GM18508 (cell line): ENCODE measurements around the gene TAOK1.

ENCODE experiments used
- ATAC-seq: cut with Tn5 transposase; IDR thresholded peaks from one replicate; pipeline ENCODE4 v1.9.1; 2021; ENCODE audit warnings: moderate number of reproducible peaks; ENCODE audit not compliant: insufficient read depth, unreplicated experiment

Gene TAOK1

DNA sequence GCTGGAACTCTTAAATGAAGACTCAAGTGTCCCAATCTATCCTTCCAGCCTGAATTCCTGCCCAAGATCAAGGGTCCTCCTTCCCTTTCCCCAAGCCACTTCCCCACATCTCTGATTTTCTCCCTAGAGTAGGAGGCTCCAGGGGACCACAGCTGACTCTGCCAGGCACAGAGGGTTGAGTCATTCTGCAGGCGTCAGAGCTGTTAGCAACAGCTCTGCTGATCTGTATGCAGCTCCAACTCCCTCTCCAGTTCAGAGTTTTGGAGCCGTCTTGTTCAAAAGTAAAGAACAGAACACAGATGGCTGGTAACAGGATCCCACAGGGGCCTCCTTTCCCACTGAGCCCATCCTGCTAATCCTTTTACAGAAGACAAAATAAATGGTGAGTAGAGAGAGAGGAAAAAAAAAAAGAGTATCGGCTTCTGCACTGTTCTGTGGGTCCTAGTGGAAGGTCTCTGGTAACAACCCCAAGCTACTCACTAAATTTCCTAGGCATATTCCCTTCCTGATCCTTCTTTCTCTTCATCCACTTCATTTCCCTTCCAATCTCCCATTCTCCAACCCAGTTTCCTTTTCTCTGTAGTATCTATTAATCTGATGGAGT lies 13.4 kb upstream of the TAOK1 start:
- ATAC-seq: no peak

DNA sequence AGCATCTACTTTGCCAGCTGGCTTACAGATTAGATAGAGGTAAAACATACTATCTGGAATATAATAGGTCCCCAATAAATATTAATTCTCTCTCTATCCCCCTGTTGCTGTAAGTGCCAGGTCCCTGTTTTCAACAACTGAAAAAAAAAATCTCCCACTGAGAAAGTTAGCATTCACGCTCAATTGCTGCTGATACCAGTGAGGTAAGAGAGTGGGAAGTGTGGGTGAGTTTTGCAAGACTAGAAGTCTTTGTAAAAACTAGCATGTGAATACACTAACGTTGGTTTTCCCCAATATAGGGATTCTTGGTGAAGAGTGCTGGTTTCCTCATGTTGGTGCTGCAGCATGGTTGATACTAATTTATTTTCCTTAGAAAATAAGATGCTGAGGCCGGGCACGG lies 11.7 kb upstream of the TAOK1 start:
- no peak for ATAC-seq

- ATAC-seq: no peak
Observed at GRCh38 chr17:29379084-29379991, 10.8 kb upstream of the TAOK1 start.

DNA sequence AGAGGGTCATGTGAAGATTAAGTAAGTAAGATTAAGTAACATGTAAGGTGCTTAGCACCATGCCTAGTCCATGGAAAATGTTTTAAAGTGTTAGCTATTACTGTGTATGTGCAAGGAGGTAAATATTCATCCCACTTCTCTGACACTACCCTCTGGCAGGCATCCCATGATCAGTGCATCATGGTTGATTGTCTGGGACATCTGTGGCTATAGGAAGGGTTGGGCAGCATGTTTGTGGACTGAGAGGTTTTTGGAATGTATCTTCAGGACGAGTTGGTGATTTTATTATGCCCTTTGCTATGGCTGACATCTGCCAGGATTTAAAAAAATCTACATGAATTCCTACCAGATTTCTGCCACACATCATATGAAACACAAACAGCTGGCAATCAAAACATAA lies 6.5 kb upstream of the TAOK1 start:
- no peak for ATAC-seq

DNA sequence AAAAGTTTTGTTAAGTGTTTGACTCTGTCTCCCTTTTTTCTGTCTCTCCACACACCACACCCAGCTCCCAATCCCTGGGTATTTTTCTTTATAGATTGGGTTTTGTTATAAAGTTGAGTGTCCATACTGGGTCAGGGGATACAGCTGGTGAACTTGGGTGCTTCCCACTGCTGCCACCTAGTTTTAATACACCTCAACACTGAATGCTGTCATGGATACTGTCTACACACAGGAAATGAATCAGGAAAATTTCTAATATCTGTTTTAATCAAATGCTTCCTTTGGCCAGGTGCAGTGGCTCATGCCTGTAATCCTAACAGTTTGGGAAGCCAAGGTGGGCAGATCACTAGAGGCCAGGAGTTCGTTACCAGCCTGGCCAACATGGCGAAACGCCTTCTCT lies 5.3 kb upstream of the TAOK1 start:
- no peak for ATAC-seq

DNA sequence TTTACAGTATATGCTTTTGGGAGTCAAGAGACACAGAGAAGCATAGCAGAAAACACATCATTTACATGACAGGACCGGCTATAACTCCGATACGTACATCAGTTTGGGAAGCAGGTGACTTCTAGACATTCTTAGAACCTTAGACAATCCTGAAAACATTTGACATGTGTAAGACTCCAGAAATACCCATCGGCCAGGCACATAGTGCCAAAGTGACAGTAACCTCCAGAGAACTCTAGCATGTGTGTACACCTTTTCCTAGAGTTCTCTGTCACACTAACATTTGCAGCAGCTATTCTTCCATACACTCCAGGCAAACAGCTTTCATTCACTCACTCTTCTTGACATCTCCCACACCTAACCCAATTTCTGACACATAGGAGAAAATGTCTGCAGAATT lies 3.4 kb upstream of the TAOK1 start:
- ATAC-seq: no peak

DNA sequence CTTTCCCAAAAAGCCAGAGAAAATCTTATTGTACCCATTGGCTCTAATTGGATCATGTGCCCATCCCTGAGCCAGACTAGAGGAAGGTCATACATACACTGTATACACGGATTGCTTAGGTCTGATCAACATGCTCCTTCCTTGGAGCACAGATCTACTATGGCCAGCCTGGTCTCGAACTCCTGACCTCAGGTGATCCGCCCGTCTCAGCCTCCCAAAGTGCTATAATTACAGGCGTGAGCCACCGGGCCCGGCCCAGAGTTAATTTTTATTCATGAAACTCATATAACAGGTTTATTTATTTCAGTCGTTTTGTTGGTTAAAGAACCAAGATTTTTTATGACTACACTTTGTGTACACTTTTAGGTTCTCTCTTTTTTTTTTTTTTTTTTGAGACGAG lies 1.2 kb upstream of the TAOK1 start:
- ATAC-seq: no peak

DNA sequence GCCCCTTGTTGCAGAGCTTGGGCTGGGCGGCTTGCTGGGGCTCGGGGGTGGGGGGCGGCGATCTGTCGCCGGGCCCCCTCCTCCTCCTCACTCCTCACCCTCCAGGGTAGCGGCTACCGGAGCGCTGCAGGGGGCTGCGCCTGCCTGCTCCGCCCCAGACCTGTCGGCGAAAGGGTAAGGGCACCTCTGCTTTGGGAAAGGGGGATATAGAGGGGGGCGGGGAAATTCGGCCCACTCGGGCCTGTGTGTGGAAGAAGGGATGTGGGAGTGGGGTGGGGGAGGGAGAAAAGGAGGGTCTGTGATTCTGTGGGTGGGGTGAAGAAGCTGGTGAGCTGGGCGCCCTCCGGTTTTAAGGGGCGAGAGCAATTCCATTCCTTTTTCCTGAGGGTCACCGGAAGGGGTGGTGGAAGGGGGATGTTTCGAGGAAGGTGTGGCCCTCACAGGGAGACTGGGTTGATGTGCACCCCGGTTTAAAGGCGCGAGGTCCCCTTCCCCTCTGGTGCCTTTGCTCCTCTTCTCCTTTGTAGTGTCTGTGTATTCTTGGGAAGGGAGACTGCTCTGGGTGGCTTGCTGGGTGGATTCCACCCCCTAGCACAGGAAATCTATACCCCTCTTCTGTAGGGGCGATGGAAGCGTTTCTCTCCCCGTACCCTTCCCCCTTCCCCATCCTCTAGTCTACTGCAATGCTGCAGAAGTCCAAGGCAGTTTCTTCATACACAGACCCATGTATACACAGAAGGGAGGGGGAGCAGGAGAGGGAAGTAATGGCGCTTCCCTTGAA lies 878 bp downstream of the TAOK1 start:
- no peak for ATAC-seq

GRCh38 chr17:29393436-29393835 lies 3.3 kb downstream of the TAOK1 start:
- no peak for ATAC-seq

DNA sequence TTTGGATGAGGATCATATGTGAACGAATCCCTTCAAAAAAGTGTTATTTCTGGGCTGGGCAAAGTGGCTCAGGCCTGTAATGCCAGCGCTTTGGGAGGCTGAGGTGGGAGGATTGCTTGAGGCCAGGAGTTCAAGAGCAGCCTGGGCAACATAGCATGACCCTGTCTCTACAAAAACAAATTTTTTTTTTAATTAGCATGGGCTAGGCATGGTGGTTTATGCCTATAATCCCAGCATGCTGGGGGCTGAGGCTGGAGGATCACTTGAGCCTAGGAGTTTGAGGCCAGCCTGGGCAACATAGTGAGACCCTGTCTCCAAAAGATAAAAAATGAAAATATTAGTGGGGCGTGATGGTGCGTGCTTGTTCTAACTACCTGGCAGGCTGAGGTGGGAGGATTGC lies 4.6 kb downstream of the TAOK1 start:
- no peak for ATAC-seq

DNA sequence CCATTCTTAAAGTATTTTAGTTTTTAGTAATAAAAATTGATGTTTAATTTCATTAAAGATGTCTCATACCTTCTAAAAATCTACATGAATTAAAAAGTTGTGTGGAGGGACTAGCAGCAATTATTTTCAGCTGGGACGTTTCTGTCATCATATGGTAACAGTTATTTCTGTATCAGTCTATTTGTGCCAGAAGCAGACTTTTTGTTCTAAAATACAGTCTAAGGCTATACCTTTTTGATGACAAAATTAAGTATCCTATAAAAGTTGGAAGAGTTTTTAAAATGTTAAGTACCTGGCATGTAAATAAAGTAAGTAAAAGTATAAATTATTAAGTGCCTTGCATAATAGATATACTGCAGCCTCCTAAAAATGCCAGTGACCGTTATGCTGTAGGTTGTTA lies 5.9 kb downstream of the TAOK1 start:
- no peak for ATAC-seq

GRCh38 chr17:29399634-29400033 lies 9.5 kb downstream of the TAOK1 start:
- ATAC-seq: no peak

DNA sequence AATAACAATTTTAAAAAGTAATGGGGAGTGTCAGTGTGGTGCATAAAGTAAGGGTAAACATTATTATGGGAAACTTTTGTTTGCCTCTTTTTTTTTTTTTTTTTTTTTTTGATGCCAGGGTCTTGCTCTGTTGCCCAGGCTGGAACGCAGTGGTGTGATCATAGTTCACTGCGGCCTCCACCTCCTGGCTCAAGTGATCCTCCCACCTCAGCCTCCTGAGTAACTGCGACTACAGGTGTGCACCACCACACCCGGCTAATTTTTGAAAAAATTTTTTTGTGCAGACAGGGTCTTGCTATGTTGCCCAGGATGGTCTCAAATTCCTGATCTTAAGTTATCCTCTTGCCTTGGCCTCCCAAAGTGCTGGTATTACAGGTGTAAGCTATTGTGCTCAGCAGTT lies 10.7 kb downstream of the TAOK1 start:
- no peak for ATAC-seq

GRCh38 chr17:29401258-29401657 lies 11.1 kb downstream of the TAOK1 start:
- ATAC-seq: no peak

DNA sequence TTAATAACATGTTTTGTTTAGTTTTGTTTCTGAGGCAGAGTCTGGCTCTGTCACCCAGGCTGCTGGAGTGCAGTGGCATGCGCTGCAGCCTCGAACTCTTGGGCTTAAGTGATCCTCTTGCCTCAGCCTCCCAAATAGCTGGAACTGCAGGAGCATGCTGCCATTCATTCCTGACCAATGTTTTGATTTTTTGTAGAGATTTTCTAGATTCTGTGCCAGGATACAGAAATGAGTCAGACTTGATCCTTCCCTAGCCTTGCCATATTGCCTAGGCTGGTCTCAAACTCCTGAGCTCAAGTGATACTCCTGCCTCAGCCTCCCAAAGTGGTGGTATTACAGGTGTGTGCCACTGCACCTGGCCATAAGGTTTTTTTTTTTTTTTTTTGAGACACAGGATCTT lies 17.7 kb downstream of the TAOK1 start:
- ATAC-seq: no peak

DNA sequence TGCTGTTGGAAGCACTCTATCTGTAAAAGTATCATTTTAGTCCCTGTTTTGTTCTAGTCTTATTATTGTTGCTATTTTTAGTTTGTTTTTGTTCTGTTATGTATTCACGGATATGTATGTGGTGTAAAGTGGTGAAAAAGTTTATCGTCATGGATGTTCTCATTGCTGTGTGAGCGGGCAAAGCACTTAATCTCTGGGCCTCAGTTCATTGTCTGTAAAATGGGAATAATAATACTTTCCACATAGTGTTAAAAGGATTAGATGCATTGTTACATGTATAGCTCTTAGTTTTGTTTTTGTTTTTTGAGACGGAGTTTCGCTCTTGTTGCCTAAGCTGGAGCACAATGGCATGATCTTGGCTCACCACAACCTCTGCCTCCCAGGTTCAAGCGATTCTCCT lies 19.8 kb downstream of the TAOK1 start:
- no peak for ATAC-seq

DNA sequence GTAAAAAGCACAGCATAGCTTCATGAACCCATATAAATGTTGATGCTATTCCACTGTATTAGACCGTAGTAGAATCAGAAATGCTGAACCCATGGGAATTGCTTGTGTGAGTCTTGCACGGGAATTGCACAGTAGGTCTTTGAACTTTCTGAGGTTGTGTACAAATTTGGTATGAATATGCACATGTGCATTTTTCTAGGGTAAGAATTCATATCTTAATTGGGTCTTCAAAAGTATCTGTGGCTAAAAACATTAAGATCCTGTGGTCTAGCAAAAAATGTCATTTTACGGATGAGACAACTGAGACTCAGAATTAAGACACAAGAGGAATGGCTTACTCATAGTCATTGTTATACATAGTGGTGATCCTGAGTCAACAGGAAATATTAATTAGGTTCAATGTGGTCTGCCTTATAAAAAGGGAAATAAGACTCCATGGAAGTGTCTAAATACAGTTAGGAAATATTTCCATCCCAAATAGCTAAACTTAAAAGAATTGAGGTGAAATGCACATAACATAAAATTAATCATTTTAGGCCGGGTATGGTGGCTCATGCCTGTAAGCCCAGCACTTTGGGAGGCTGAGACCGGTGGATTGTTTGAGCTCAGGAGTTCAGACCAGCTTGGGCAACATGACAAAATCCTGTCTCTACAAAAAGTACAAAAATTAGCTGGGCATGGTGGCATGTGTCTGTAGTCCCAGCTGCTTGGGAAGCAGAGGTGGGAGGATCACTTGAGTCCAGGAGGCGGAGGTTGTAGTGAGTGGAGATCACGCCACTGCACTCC lies 22.8 kb downstream of the TAOK1 start:
- no peak for ATAC-seq

GRCh38 chr17:29420128-29420527 lies 30.0 kb downstream of the TAOK1 start:
- no peak for ATAC-seq

- no peak for ATAC-seq
Observed at GRCh38 chr17:29430275-29430674, 40.1 kb downstream of the TAOK1 start.

DNA sequence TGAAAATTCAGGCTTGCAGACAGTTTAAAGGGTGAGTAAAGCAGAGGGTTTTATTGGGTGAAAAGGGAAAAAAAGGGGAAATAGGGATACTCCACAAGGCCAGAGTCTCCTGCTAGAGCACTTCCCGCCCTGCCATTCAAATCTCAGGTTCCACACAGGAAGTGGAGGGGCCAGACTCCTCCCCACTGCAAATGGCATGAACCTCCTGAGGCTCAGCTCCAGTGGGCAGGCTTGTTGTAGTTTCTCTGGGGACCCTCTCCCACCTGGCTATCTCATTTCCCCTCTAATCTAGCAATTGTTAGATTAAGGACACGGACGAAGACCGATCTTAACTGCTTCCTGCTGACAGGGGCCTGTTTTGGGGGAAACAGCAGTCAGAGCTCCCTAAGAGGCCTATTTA lies 43.4 kb downstream of the TAOK1 start:
- no peak for ATAC-seq
